HCT116 (cell line): ENCODE measurements around the gene ZNF746. TPM values are rescaled to one million over a fixed set of nuclear protein-coding genes. Genes with fewer than 3 reads are reported as not detected.

Experiments
- ATAC-seq: fragments of 200-7000 bp; cut with Tn5 transposase; 2 replicates; pipeline ENCODE4 v1.9.1; 2020; ENCODE audit warnings: mild to moderate bottlenecking, moderate library complexity
- BruUV-seq: library from RNA; stranded (reverse); fragments of 400-500 nt; replicated peaks from 2 replicates; lab custom pipeline; 2021; lab: Mats Ljungman, UMichigan
- CTCF ChIA-PET: fragments of 300-600 bp; sonication (Branson Sonifier 250); formaldehyde crosslinking; loops from one replicate; lab custom pipeline; 2021; ENCODE audit warnings: antibody characterized with exemption; lab: Charles Lee
- POLR2A ChIA-PET: fragments of 300-600, 350-600 bp; sonication (Branson Sonifier 250); formaldehyde crosslinking; loops from one replicate; lab custom pipeline; 2021; ENCODE audit warnings: antibody characterized with exemption; lab: Charles Lee
- RAD21 ChIA-PET, 2 experiments: fragments of 300-600 bp; sonication (Branson Sonifier 250); formaldehyde crosslinking; loops; one replicate each; lab custom pipeline; 2023; ENCODE audit warnings: low total read pairs in 2 of 2; ENCODE audit not compliant: uncharacterized antibody in 2 of 2, unreplicated experiment in 2 of 2, low non-redundant PET in 1 of 2; lab: Charles Lee
- DNase-seq: peaks from one replicate; pipeline ENCODE4 v3.0.0-alpha.2; 2010; ENCODE audit warnings: low read depth, low spot score
- H2AFZ ChIP-seq: fragments of 200-600 bp; shearing (Covaris generic), sonication (generic); 2 replicates; pipeline ENCODE4 v1.6.1; 2017; ENCODE audit warnings: low read depth, mixed run types, mixed read lengths, antibody characterized with exemption, low read length; ENCODE audit not compliant: poor library complexity, severe bottlenecking
- H3K27ac ChIP-seq: 2 replicates; pipeline ENCODE4 v1.5.1; 2012; ENCODE audit warnings: low read depth, low read length
- H3K27me3 ChIP-seq: fragments of 200-600 bp; sonication (generic); 2 replicates; pipeline ENCODE4 v1.6.1; 2016; ENCODE audit warnings: mixed run types, low read length, mixed read lengths; ENCODE audit not compliant: insufficient read depth
- H3K36me3 ChIP-seq, 2 experiments: fragments of 200-500 bp in 1 of 2; fragments of 200-600 bp in 1 of 2; sonication (Bioruptor generic) in 1 of 2; sonication (generic) in 1 of 2; 2 replicates each; pipeline versions ENCODE4 v1.5.1 to v1.6.1; 2014 to 2016; ENCODE audit warnings: low read length in 2 of 2, inconsistent platforms in 1 of 2, mixed read lengths in 1 of 2, mixed run types in 1 of 2; ENCODE audit not compliant: insufficient read depth in 2 of 2, control insufficient read depth in 1 of 2
- H3K4me1 ChIP-seq, 2 experiments: fragments of 200-600 bp in 1 of 2; sonication (generic) in 1 of 2; 2 replicates each; pipeline versions ENCODE4 v1.5.1 to v1.6.1; 2012 to 2017; ENCODE audit warnings: low read length in 2 of 2, inconsistent platforms in 1 of 2, mild to moderate bottlenecking in 1 of 2, mixed read lengths in 1 of 2, mixed run types in 1 of 2, moderate library complexity in 1 of 2; ENCODE audit not compliant: insufficient read depth in 2 of 2, control insufficient read depth in 1 of 2
- H3K4me2 ChIP-seq: fragments of 200-600 bp; sonication (generic); 2 replicates; pipeline ENCODE4 v1.6.1; 2017; ENCODE audit warnings: mixed run types, low read length, mixed read lengths
- H3K4me3 ChIP-seq, 2 experiments: fragments of 200-600 bp in 1 of 2; sonication (generic) in 1 of 2; replicated peaks in 1 of 2; 2 replicates each; pipeline ENCODE4 v1.5.1; 2011 to 2016; ENCODE audit warnings: low read length in 2 of 2, control low read depth in 1 of 2, low read depth in 1 of 2, mild to moderate bottlenecking in 1 of 2, mixed read lengths in 1 of 2, mixed run types in 1 of 2
- H3K79me2 ChIP-seq: fragments of 200-600 bp; sonication (generic); 2 replicates; pipeline ENCODE4 v1.6.1; 2017; ENCODE audit warnings: mild to moderate bottlenecking, mixed run types, low read length, moderate library complexity, mixed read lengths; ENCODE audit not compliant: insufficient read depth
- H3K9ac ChIP-seq: fragments of 200-600 bp; sonication (generic); 2 replicates; pipeline ENCODE4 v1.6.1; 2016; ENCODE audit warnings: low read length, mixed read lengths
- H3K9me2 ChIP-seq: fragments of 200-600 bp; sonication (generic), shearing (Covaris generic); 2 replicates; pipeline ENCODE4 v1.6.1; 2017; ENCODE audit warnings: mixed run types, mild to moderate bottlenecking, moderate library complexity; ENCODE audit not compliant: insufficient read depth
- H3K9me3 ChIP-seq, 2 experiments: fragments of 200-500 bp in 1 of 2; fragments of 200-600 bp in 1 of 2; sonication (Bioruptor generic) in 1 of 2; sonication (generic) in 1 of 2; 2 replicates each; pipeline ENCODE4 v1.6.1; 2014 to 2017; ENCODE audit warnings: low read length in 2 of 2, mixed read lengths in 2 of 2, inconsistent platforms in 1 of 2, low read depth in 1 of 2, mild to moderate bottlenecking in 1 of 2, mixed run types in 1 of 2, moderate library complexity in 1 of 2; ENCODE audit not compliant: control insufficient read depth in 1 of 2, insufficient read depth in 1 of 2
- H4K20me1 ChIP-seq: fragments of 200-600 bp; sonication (generic), shearing (Covaris generic); 2 replicates; pipeline ENCODE4 v1.6.1; 2017; ENCODE audit warnings: mixed run types, mild to moderate bottlenecking, moderate library complexity; ENCODE audit not compliant: insufficient read depth
- EGR1 ChIP-seq: IDR thresholded peaks from 2 replicates; pipeline ENCODE4 v1.6.1; 2012; ENCODE audit warnings: low read depth
- EZH2 ChIP-seq: fragments of 200-600 bp; sonication (generic); IDR thresholded peaks from 2 replicates; pipeline ENCODE4 v1.6.1; 2017; ENCODE audit warnings: antibody characterized with exemption, mixed run types
- EZH2phosphoT487 ChIP-seq: fragments of 200-600 bp; IDR thresholded peaks from 2 replicates; pipeline ENCODE4 v1.6.1; 2018; ENCODE audit warnings: antibody characterized with exemption, borderline replicate concordance
- POLR2A ChIP-seq: IDR thresholded peaks from 2 replicates; pipeline ENCODE4 v1.7.0; 2011; ENCODE audit warnings: borderline replicate concordance; ENCODE audit not compliant: insufficient read depth, insufficient read length; ENCODE audit errors: extremely low read depth
- REST ChIP-seq: IDR thresholded peaks from 2 replicates; pipeline ENCODE4 v1.6.1; 2012; ENCODE audit warnings: low read depth
- SP1 ChIP-seq: IDR thresholded peaks from 2 replicates; pipeline ENCODE4 v1.6.1; 2012; ENCODE audit warnings: low read depth
- SRF ChIP-seq: IDR thresholded peaks from 2 replicates; pipeline ENCODE4 v1.6.1; 2012; ENCODE audit warnings: low read depth
- ZNF274 ChIP-seq: fragments of 200-500 bp; sonication (Bioruptor generic); IDR thresholded peaks from 2 replicates; pipeline ENCODE4 v1.6.1; 2014; ENCODE audit warnings: mild to moderate bottlenecking, low read depth, low read length, inconsistent platforms
- intact Hi-C: fragments of 100-400 bp; cut with micrococcal nuclease; formaldehyde crosslinking; loops from 2 replicates; pipeline ENCODE4 v1.10.0; 2022
- total RNA-seq: library from RNA; stranded (reverse); gene quantifications from one replicate; pipeline ENCODE4 v1.2.1, GENCODE V29; 2021; ENCODE audit not compliant: unreplicated experiment

ZNF746 gene
- total RNA-seq, 1 experiment from 2014 or later = 18.7 TPM

GRCh38 chr7:149459201-149459539 lies 38.4 kb downstream of the ZNF746 start:
- H4K20me1 ChIP-seq = no peaks in the 10 kb centered on the region
- H3K9ac ChIP-seq = peak overlapping the region; percentile 70
- no peak for DNase-seq
- H3K4me1 ChIP-seq = peaks cover 11 to 19% of the 10 kb centered on the region in 2 experiments; a peak in 2 of 4 replicates
- H3K27me3 ChIP-seq = no peaks in the 10 kb centered on the region
- POLR2A ChIA-PET = interaction anchor here (0.5 to 0.6 kb wide), 2 partner anchors 228 to 296 kb away, joined by 3 read pairs; no protein-coding TSS in a partner anchor
- H3K9me3 ChIP-seq = no peaks in the 10 kb centered on the region
- intact Hi-C loops = loop anchor here (5.0 kb wide), 1 partner anchor 197 kb away; the partner anchor contains the start of gene ZNF783
- peak overlapping the region; percentile 85 for H3K4me2 ChIP-seq
- no peaks in the 10 kb centered on the region for H3K9me2 ChIP-seq
- H3K27ac ChIP-seq = peak overlapping the region; percentile 85; the same call in 1 of the 2 replicates
- H2AFZ ChIP-seq = no peak overlapping the region
- peak overlapping the region; percentile 61 to 68 for H3K4me3 ChIP-seq
- H3K36me3 ChIP-seq = peaks cover 2 to 8% of the 10 kb centered on the region in 2 experiments; a peak in 2 of 4 replicates
- no peak; the same call in 1 of the 2 replicates for ATAC-seq
- BruUV-seq = no TSS peak
- CTCF ChIA-PET = interaction anchor here (0.9 to 1.2 kb wide), 2 partner anchors 36 to 149 kb away, joined by 3 to 4 read pairs; no protein-coding TSS in a partner anchor
- peaks cover 29% of the 10 kb centered on the region for H3K79me2 ChIP-seq
- RAD21 ChIA-PET = no interaction called here
- no peak for TF ChIP-seq SRF

GRCh38 chr7:149458235-149458634 lies 39.4 kb downstream of the ZNF746 start:
- no peak for ATAC-seq
- intact Hi-C loops = loop anchor here (5.0 kb wide), 1 partner anchor 196 kb away; the partner anchor contains the start of gene ZNF783
- Histone ChIP-seq H2AFZ (no peak overlapping the region), H3K79me2 (peaks cover 29% of the 10 kb centered on the region), H3K4me1 (peaks cover 11 to 19% of the 10 kb centered on the region in 2 experiments; a peak in 2 of 4 replicates), H3K4me3 (no peak overlapping the region), H3K27me3 (no peaks in the 10 kb centered on the region), H3K9me3 (no peaks in the 10 kb centered on the region), H3K9ac (no peak overlapping the region), H3K9me2 (no peaks in the 10 kb centered on the region), H3K27ac (no peak overlapping the region), H4K20me1 (no peaks in the 10 kb centered on the region)
- RAD21 ChIA-PET = no interaction called here
- no peak for DNase-seq
- POLR2A ChIA-PET = no interaction called here
- CTCF ChIA-PET = interaction anchor here (1.0 to 1.2 kb wide), 2 partner anchors 35 to 166 kb away, joined by 3 to 4 read pairs; no protein-coding TSS in a partner anchor
- BruUV-seq = no TSS peak
- TF ChIP-seq ZNF274 (no peak), REST (no peak), SP1 (no peak), SRF (no peak), EZH2 (no peak), EGR1 (no peak), EZH2phosphoT487 (no peak), POLR2A (no peak)
- TF ChIP-seq, all 23 proteins: peak for 0
- Histone ChIP-seq H3K4me2 (peak overlapping the region; percentile 85; the same call in 1 of the 2 replicates), H3K36me3 (peaks cover 3 to 15% of the 10 kb centered on the region in 2 experiments; a peak in 2 of 4 replicates)
